Measurements from ENCODE around the gene YAF2.

Gene YAF2

GRCh38 chr12:42118136-42118879 lies 119.7 kb downstream of the YAF2 start:
- DNase-seq (ENCODE audit: extremely low read depth, low read depth) = no peak
- no peak for TF ChIP-seq CTCF (IDR thresholded peaks at IDR 0.05; ENCODE audit: low read depth, low read length)

GRCh38 chr12:42109031-42109430 lies 129.0 kb downstream of the YAF2 start:
- DNase-seq (ENCODE audit: extremely low read depth, low read depth) = no peak

More at GRCh38 chr12:42109031-42109430, 129.0 kb downstream of the YAF2 start:
- TF ChIP-seq CTCF (IDR thresholded peaks at IDR 0.05; ENCODE audit: low read depth, low read length) = no peak

All from AG09319 (cell line).